Measurements from ENCODE around the gene ANGPTL7.

- TF ChIP-seq CTCF (IDR thresholded peaks at IDR 0.05) (no peak), POLR2A (IDR thresholded peaks at IDR 0.05) (no peak)
Observed at GRCh38 chr1:11143401-11143800, 45.8 kb upstream of the ANGPTL7 start.
